ENCODE data around the gene TMEM178B. TPM values are rescaled to one million over a fixed set of nuclear protein-coding genes. Genes with fewer than 3 reads are reported as not detected.

The TMEM178B gene
- total and polyA plus RNA-seq, 8 donors, result 0.16 to 5.6 (median 3.4) TPM

DNA sequence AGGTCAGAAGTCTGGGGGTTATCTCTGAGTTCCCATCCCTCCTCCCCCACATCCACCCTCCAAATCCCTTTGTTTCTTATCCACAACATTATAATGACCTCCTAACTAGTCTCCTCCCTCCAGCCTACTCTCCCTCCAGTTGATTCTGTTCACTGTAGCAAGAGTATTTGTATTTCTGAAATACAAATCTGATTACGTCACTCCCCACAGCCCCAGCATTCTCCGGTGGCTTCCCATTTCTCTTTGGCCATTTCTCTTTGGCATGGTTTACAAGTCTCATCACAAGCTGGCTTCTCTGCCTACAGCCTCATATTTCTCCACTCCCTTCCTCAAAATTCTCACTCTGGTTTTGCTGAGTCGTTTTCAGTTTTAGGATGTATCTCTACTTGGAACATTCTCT is 34.5 kb upstream of the TMEM178B start:
- no peak for ATAC-seq
- Histone ChIP-seq H3K4me1 (no peaks in the 10 kb centered on the region), H3K27me3 (no peaks in the 10 kb centered on the region), H3K36me3 (no peaks in the 10 kb centered on the region), H3K9me3 (no peaks in the 10 kb centered on the region), H3K27ac (no peak overlapping the region), H3K4me3 (no peak overlapping the region)
- no peak for DNase-seq
- TF ChIP-seq CTCF (IDR thresholded peaks at IDR 0.05), result no peak
- intact Hi-C loops (cut with DNase I), result no loop called here

- Histone ChIP-seq H3K27ac (no peak overlapping the region), H3K4me1 (no peaks in the 10 kb centered on the region), H3K4me3 (no peak overlapping the region), H3K36me3 (no peaks in the 10 kb centered on the region), H3K27me3 (no peaks in the 10 kb centered on the region), H3K9me3 (no peaks in the 10 kb centered on the region)
- DNase-seq (no peak), ATAC-seq (peak; percentile 13)
- intact Hi-C loops (cut with DNase I), result no loop called here
- no peak for TF ChIP-seq CTCF (IDR thresholded peaks at IDR 0.05)
Measured at GRCh38 chr7:141042222-141043193, 31.4 kb upstream of the TMEM178B start.

DNA sequence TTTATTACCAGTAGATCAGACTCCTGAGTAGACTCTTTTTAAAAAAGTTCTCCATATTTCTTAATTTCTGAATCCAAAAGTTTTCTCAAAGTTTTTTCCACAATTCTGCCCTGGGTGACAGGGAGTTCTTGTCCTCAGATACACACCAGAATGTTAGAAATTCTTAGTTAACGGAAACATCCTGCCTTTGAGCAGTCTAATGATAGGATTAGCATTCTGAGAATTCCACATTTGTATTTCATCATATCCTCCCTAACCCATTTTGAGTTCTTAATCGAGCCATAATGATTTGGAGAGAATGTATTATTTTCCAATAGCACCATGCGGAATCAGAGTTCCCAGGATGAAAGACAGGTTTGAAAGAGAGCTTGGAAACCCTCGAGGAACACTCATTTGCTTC is 30.2 kb upstream of the TMEM178B start:
- Histone ChIP-seq H3K4me1 (no peaks in the 10 kb centered on the region), H3K36me3 (no peaks in the 10 kb centered on the region), H3K4me3 (no peak overlapping the region), H3K9me3 (no peaks in the 10 kb centered on the region), H3K27me3 (no peaks in the 10 kb centered on the region), H3K27ac (no peak overlapping the region)
- intact Hi-C loops (cut with DNase I), result no loop called here
- no peak for TF ChIP-seq CTCF (IDR thresholded peaks at IDR 0.05)
- no peak for DNase-seq
- no peak for ATAC-seq

DNA sequence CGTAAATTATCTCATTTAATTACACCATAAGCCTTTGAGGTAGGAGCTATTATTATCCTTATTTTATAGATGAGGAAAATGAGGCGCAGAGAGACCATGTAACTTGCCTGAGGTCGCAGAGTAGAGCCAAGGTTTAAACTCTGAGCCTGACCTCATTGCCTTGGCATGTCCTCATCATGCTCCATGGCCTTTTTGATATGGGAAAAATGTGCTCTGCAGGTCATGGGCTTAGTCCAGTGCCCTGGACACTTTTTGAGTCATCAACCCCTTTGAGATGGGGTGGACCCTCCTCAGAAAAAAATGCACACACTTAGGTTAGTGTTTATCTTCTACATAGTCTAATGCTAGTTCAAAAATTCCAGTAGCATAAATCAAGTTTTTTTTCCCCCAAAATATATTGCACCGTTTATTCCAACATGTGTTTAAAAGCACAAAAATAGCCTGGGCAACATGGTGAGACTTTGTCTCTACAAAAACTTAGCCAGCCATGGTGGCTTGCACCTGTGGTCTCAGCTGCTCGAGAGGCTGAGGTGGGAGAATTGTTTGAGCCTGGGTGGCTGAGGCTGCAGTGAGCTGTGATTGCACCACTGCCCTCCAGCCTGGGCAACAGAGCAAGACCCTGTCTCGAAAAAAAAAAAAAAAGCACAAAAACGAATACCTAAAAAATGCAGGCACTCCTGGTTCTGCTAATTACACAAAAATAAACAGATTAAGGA is 28.6 kb upstream of the TMEM178B start:
- no peak for DNase-seq
- no peaks in the 10 kb centered on the region for H3K4me1 ChIP-seq
- intact Hi-C loops (cut with DNase I), result no loop called here
- no peak for TF ChIP-seq CTCF (IDR thresholded peaks at IDR 0.05)
- H3K36me3 ChIP-seq, result no peaks in the 10 kb centered on the region
- H3K4me3 ChIP-seq, result no peak overlapping the region
- peaks cover 0 to 4% of the 10 kb centered on the region in 2 donors for H3K27me3 ChIP-seq
- no peaks in the 10 kb centered on the region for H3K9me3 ChIP-seq
- H3K27ac ChIP-seq, result no peak overlapping the region
- no peak for ATAC-seq
